OCI-LY1 (cell line): ENCODE data around the gene SEC14L1.
A peak's percentile ranks its signal among the peaks of the same experiment; 100 is the strongest.

Source experiments
- EZH2 ChIP-seq: fragments of 200-600 bp; sonication (generic), shearing (Covaris generic); IDR thresholded peaks from 2 replicates; pipeline ENCODE4 v1.8.0; 2017; ENCODE audit warnings: borderline replicate concordance, mixed run types, mild to moderate bottlenecking, antibody characterized with exemption, low read length, moderate library complexity, mixed read lengths
- TF ChIP-seq, protein P1 (sequence below): fragments of 200-600 bp; sonication (generic), shearing (Covaris generic); IDR thresholded peaks from 2 replicates; pipeline ENCODE4 v1.5.1; 2017; ENCODE audit warnings: mild to moderate bottlenecking, antibody characterized with exemption, low read length, moderate library complexity, mixed read lengths

DNA sequence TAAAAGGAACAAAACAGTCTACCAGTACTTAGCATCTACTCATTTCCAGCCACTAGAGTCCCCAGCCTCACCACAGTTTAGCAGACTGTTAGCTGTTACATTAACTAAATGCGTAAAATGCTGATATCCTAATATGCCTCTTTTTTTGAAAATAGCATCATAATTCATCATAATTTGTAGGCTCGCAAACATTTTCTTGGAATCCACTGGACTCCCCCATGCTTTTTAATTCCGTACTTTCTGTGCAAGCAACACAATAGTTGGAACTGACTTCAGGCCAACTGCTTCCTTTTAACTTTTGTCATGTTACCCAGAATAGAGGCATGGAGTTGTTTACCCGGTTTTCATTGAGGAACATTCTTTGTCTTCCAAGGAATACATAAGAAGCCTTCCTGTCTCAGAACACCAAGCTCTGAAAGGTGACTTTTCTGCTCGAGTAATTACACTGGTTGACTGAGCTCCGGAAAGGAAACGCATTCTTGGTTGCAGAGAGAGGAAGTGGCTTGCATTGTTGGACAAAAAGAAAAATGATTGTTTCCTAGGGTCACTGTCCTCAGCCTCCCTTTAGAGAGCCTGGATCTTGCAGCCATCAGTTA, 30.9 kb upstream of the SEC14L1 start:
- TF ChIP-seq, protein P1, sequence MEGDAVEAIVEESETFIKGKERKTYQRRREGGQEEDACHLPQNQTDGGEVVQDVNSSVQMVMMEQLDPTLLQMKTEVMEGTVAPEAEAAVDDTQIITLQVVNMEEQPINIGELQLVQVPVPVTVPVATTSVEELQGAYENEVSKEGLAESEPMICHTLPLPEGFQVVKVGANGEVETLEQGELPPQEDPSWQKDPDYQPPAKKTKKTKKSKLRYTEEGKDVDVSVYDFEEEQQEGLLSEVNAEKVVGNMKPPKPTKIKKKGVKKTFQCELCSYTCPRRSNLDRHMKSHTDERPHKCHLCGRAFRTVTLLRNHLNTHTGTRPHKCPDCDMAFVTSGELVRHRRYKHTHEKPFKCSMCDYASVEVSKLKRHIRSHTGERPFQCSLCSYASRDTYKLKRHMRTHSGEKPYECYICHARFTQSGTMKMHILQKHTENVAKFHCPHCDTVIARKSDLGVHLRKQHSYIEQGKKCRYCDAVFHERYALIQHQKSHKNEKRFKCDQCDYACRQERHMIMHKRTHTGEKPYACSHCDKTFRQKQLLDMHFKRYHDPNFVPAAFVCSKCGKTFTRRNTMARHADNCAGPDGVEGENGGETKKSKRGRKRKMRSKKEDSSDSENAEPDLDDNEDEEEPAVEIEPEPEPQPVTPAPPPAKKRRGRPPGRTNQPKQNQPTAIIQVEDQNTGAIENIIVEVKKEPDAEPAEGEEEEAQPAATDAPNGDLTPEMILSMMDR, result peak; percentile 16; the same call in 1 of the 2 replicates
- no peak for TF ChIP-seq EZH2
